GM18520 (cell line): ENCODE results near the gene VPS72.
"Not testable (repeated sequence)": the region's sequence is repeated elsewhere in the genome, so short reads cannot be mapped to it uniquely, and the experiment has no call there.

Source experiments
- ATAC-seq: cut with Tn5 transposase; IDR thresholded peaks from one replicate; pipeline ENCODE4 v1.9.1; 2021; ENCODE audit not compliant: unreplicated experiment

VPS72 gene

GRCh38 chr1:151188667-151189066 is 1.3 kb downstream of the VPS72 start:
- ATAC-seq = not testable (repeated sequence)

GRCh38 chr1:151187205-151187604 is 2.8 kb downstream of the VPS72 start:
- ATAC-seq = no peak

DNA sequence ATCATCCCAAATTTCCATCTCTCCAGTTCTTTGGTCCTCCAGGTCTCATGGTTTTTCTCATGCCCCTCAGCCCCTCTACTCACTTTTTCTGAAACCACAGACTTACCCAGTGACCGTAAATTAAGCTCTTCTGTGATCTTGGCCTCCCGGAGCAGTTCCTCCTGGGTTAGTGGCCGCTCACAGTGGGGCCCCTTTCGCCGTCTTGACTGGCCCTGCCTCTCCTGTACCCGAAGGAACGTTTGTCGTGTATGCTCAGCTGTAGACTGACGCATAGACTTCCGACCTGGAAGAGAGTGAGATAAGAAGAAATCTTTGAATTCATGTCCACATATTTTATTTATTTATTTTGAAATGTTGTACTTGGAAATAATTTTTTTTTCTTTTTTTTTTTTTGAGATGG is 5.8 kb downstream of the VPS72 start:
- no peak for ATAC-seq

GRCh38 chr1:151176514-151177045 is 13.4 kb downstream of the VPS72 start:
- no peak for ATAC-seq

DNA sequence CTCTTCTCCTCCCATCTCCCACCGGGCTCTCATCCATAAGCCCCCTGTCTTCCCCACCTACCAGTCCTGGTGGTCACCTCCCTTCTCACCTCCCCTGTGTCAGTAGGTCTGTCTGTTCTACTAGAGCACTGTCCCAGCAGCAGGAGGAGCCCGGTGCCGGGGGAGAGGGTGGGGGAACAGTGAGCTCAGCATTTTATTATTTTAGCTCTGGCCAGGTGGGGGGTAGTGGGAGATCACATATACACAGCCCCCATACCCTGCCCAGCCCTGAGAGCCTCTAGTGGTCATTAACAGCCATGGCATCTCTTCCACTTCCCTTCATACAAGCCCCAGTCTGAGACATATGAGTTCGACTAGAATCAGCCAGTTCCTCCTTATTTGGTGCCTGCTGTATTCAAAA is 14.1 kb downstream of the VPS72 start, which contains the start of gene TMOD4:
TMOD4 (minus strand) TSS at position 119 of the 400 bp plus-strand sequence. CDS start 1,106 bp downstream, outside the sequence.
- ATAC-seq = no peak

DNA sequence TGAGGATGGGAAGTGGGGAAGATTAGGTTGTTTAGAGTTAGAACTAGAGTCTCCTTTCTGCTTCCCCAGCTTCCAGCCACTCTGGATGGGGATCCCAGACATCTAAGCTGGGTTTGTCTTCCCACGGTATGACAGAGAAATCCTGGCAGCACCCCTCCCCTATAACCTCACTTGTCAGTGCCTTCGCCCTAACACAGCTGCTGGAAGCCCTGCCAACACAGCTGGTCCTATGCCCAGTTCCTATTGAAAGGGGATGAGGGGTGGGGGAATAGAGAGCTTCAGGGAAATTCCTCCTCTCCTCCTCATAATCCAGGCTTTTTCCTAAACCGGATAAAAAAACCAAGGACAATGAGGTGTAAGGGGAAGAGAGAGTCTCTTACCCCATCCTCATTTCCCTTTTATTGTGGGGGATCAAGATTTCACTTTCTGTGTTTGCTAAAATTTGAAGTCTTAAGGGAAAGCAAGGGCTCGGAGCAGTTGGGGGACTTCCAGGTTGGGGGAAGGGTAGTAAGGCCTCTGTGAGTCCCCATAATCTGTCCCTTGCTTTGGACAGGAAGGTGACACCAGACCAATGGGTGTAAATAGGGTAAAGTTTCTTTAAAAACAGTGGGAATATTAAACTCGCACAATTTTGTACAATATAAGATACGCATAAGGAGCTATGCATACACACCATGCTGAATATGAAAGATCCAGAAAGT is 14.8 kb downstream of the VPS72 start:
- no peak for ATAC-seq

DNA sequence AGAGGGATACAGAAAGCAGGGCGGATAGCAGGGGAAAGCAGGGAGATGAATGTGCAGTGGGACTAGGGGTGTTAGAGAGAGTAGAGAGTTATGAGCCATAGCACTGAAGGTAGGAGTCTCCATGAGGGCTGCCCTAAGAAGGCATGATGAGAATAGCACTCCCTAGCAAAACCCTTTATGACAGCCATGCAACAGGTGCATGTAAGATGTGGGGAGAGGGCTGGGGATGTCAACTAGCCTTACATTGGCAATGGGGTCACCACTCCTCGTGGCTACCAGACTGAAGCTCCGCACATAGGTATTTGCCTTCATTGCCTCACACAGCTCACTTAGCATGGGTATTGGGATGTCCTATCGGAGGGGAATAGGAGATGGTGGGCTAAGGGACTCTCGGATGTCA is 18.8 kb downstream of the VPS72 start:
- no peak for ATAC-seq

- ATAC-seq = no peak
These were observed 22.9 kb downstream of the VPS72 start for GRCh38 chr1:151167116-151167515.

DNA sequence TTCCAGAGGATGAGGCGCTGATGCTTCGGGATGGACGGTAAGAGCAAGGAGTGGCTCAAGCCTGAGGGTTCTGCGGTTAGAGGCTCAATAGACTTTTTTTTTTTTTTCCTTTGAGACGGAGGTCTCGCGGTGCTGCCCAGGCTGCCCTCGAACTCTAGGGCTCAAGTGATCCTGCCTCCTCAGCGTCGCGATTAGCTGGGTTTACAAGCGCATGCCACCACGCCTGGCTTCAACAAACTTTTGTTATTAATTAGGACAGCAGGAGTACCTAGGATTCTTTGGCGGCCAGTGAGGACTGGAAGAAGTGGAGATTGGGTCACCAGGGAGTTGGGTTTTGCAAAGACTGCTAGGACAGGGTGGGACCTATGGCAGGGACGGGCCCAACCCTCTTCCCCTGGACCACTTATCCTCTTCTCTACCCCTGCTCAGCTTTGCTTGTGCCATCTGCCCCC is 23.5 kb downstream of the VPS72 start:
- ATAC-seq = no peak

- ATAC-seq = peak; percentile 92
These were observed 24.1 kb downstream of the VPS72 start, which contains the start of the genes LYSMD1 and SCNM1 for GRCh38 chr1:151165738-151166504. LYSMD1 (minus strand) TSS chr1:151165902; CDS start chr1:151165258, 644 bp downstream. SCNM1 (plus strand) TSS chr1:151166144; CDS start chr1:151166153, 9 bp downstream.

GRCh38 chr1:151165281-151165737 is 24.7 kb downstream of the VPS72 start:
- no peak for ATAC-seq

DNA sequence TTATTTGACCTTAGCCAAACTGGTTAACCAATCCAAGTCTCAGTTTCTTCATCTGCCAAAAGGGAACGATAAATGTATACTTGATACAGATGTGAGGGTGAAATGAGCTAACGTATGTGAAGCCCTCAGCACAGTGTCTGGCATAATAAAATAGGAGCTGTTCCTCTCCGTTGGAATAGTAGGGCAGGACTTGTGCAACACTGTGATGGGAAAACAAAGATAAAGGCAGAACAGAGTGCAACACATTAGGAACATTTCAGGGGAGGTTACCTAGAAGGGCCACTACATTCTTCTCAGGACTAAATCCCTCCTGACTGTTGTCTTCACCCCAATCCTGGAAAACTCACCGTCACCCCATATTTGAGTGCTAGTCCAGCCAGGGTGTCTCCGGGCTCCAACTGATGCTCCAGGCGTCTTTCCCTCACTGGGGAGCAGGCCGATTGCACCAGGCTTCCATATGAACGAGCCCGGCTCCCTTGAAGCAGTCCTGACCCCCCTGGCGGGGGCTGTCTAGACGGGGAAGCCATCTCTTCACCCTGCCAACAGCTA is 25.2 kb downstream of the VPS72 start:
- ATAC-seq = no peak

DNA sequence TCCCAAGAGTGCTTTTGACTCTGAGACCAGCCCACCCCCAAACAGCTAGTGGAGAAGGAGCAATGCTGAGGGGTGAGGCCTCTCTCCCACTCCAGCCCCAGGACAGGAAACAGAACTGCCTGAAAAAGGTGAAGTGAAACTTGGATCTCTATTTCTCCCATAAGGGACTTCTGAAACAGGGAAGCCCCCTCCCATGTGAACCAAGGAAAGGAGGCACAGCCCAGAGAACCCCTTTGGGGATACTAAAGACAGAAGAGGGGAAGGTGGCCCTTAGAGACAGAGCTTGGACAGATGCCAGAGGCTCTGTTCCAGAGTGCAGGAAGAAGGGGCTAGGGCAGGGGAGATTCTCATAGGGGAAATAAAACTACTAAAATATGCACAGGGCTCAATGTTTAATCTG is 30.6 kb downstream of the VPS72 start:
- ATAC-seq = no peak

DNA sequence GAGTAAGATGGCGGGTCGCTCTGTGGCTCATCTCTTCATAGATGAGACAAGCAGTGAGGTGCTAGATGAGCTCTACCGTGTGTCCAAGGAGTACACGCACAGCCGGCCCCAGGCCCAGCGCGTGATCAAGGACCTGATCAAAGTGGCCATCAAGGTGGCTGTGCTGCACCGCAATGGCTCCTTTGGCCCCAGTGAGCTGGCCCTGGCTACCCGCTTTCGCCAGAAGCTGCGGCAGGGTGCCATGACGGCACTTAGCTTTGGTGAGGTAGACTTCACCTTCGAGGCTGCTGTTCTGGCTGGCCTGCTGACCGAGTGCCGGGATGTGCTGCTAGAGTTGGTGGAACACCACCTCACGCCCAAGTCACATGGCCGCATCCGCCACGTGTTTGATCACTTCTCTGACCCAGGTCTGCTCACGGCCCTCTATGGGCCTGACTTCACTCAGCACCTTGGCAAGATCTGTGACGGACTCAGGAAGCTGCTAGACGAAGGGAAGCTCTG is 31.2 kb downstream of the VPS72 start:
- ATAC-seq = no peak

GRCh38 chr1:151158326-151158725 is 31.7 kb downstream of the VPS72 start:
- ATAC-seq = no peak

DNA sequence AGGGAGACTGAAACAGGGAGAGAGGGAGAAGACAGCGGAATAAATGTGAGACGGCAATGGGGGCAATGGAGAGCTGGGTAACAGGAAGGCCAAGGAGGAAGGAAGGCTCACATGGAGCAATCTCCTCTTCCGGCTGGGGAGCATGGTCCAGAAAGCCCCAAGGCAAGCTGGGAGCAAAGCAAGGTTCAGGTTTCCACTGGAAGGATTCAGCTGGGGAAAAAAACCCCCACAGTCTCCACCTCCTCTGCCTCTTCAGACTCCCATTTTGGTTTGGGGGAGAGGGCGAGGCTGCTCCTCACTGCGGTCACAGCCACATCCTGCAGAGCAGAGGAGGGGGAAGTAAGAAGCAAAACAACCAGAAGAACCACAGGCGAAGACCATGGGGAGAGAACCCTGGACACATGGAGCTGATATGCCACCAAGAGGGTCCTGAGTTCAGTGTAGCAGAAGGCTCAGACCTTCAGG is 32.9 kb downstream of the VPS72 start:
- no peak for ATAC-seq

DNA sequence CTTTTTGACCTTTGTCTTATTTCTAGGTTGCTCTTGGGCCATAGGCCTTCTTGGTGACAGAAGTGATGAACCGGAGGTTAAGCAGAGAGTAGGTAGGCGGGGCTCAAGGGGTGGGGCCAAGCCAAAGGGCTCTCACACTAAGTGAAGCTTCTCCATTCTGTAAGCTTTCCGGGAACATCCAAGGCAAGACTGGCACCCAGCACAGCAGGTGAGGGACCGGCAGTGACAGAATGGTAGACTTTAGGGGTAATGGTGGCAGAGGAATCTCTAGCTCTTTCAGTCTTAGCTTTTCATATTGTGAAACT is 33.5 kb downstream of the VPS72 start, which contains the start of gene TNFAIP8L2:
TNFAIP8L2 (plus strand) TSS at position 135 of the 305 bp plus-strand sequence. CDS start 2,049 bp downstream, outside the sequence.
- ATAC-seq = peak; percentile 34

DNA sequence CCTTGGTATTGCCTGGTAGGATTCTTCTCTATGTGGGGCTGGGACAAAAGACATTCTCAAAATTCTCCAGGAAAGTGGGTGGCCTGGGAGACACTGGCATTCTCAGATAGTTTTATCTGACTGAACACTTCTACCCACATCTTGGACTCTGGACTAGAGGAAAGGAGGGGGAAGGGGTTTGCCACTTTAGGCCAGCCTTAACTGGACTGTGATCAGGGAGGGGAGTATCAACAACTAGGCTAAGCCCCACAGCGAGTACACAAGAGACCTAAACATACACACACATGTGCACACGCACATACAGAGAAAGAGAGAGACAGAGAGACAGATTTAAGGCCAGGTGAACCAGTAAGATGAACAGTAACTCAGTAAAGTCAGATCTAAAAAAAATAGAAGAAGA is 42.3 kb downstream of the VPS72 start:
- ATAC-seq = no peak

GRCh38 chr1:151147132-151147503 is 42.9 kb downstream of the VPS72 start:
- no peak for ATAC-seq

- ATAC-seq = peak; percentile 98
These were observed 43.4 kb downstream of the VPS72 start, which contains the start of gene SEMA6C for GRCh38 chr1:151146412-151147131. SEMA6C (minus strand) TSS chr1:151146631; CDS start chr1:151142621, 4,010 bp downstream.
